ENCODE results near the gene SSR1.
"Not testable (repeated sequence)": the region's sequence is repeated elsewhere in the genome, so short reads cannot be mapped to it uniquely, and the experiment has no call there.

SSR1 gene

GRCh38 chr6:7315948-7316365 lies 3.0 kb upstream of the SSR1 start:
- no peak overlapping the region for H3K9ac ChIP-seq
- H3K79me2 ChIP-seq, result no peaks in the 10 kb centered on the region
- no peak overlapping the region for H3K27ac ChIP-seq
- H2AFZ ChIP-seq, result no peak overlapping the region
- no peaks in the 10 kb centered on the region for H3K4me1 ChIP-seq
- no peaks in the 10 kb centered on the region for H3K27me3 ChIP-seq (ENCODE audit: control insufficient read depth, insufficient read depth, low read length)
- H3K4me3 ChIP-seq (ENCODE audit: low read depth, low read length), result no peak overlapping the region
- H3K9me3 ChIP-seq (ENCODE audit: control insufficient read depth, low read length), result no peaks in the 10 kb centered on the region
- TF ChIP-seq CTCF (IDR thresholded peaks at IDR 0.05), result no peak
- no peaks in the 10 kb centered on the region for H3K36me3 ChIP-seq (ENCODE audit: control insufficient read depth, insufficient read depth, low read length)
- no peak overlapping the region for H3K4me2 ChIP-seq (ENCODE audit: low read length)

DNA sequence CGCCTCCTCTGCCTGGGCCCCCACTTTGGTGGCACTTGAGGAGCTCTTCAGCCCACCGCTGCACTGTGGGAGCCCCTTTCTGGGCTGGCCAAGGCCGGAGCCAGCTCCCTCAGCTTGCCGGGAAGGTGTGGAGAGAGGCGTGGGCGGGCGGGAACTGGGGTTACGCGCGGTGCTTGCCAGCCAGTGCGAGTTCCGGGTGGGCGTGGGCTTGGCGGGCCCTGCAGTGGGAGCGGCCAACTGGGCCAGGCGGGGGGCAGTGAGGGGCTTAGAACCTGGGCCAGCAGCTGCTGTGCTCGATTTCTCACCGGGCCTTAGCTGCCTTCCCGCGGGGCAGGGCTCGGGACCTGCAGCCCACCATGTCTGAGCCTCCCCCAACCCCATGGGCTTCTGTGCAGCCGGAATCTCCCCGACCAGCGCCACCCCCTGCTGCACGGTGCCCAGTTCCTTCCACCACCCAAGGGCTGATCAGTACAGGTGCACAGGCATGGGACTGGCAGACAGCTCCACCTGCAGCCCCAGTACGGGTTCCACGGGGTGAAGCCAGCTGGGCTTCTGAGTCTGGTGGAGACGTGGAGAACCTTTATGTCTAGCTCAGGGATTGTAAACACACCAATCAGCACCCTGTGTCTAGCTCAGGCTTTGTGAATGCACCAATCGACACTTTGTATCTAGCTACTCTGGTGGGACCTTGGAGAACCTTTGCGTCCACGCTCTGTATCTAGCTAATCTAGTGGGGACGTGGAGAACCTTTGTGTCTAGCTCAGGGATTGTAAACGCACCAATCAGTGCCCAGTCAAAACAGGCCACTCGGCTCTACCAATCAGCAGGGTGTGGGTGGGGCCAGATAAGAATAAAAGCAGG lies 2.3 kb upstream of the SSR1 start:
- not testable (repeated sequence) for H3K9me3 ChIP-seq (ENCODE audit: control insufficient read depth, low read length); H2AFZ ChIP-seq; H3K4me3 ChIP-seq (ENCODE audit: low read depth, low read length); H3K27me3 ChIP-seq (ENCODE audit: control insufficient read depth, insufficient read depth, low read length); H3K4me2 ChIP-seq (ENCODE audit: low read length); H3K9ac ChIP-seq; H3K79me2 ChIP-seq; H3K27ac ChIP-seq; H3K36me3 ChIP-seq (ENCODE audit: control insufficient read depth, insufficient read depth, low read length); H3K4me1 ChIP-seq

- H3K4me3 ChIP-seq (ENCODE audit: low read depth, low read length), result no peak overlapping the region
- no peaks in the 10 kb centered on the region for H3K9me3 ChIP-seq (ENCODE audit: control insufficient read depth, low read length)
- H3K79me2 ChIP-seq, result peaks cover under 1% of the 10 kb centered on the region
- H3K4me2 ChIP-seq (ENCODE audit: low read length), result no peak overlapping the region
- TF ChIP-seq CTCF (IDR thresholded peaks at IDR 0.05), result no peak
- no peaks in the 10 kb centered on the region for H3K4me1 ChIP-seq
- no peak overlapping the region for H3K27ac ChIP-seq
- no peaks in the 10 kb centered on the region for H3K36me3 ChIP-seq (ENCODE audit: control insufficient read depth, insufficient read depth, low read length)
- H3K27me3 ChIP-seq (ENCODE audit: control insufficient read depth, insufficient read depth, low read length), result no peaks in the 10 kb centered on the region
- no peak overlapping the region for H2AFZ ChIP-seq
- no peak overlapping the region for H3K9ac ChIP-seq
Observed at GRCh38 chr6:7314414-7314813, 1.4 kb upstream of the SSR1 start.

DNA sequence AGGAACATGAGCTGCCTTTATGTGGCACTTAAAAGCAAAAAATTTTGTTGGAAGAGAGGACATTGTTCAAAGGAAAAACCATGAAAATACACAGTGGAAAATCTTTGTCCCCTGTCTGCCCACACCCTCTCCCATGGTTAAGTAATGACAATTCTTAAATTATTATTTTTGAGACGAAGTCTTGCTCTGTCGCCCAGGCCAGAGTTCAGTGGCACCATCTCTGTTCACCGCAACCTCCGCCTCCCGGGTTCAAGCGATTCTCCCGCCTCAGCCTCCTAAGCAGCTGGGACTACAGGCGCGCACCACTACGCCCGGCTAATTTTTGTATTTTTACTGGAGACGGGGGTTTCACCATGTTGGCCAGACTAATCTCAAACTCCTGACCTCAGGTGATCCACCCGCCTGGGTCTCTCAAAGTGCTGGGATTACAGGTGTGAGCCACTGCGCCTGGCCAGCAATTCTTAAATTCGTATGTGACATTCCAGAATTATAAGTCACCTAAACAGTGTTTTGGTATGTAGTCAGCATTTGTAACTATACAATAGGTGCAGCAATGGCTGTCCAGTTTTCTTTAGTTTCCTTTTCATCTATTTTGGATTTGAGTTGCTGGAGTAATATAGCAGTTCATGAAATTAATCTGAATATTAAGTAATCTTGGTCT lies 636 bp upstream of the SSR1 start:
- Histone ChIP-seq H3K4me3 (ENCODE audit: low read depth, low read length) (peak overlapping the region; percentile 88), H3K79me2 (peaks cover 6% of the 10 kb centered on the region), H3K27me3 (ENCODE audit: control insufficient read depth, insufficient read depth, low read length) (no peaks in the 10 kb centered on the region), H3K9me3 (ENCODE audit: control insufficient read depth, low read length) (no peaks in the 10 kb centered on the region), H3K4me2 (ENCODE audit: low read length) (peak overlapping the region; percentile 60), H3K36me3 (ENCODE audit: control insufficient read depth, insufficient read depth, low read length) (no peaks in the 10 kb centered on the region), H3K9ac (no peak overlapping the region), H3K27ac (peak overlapping the region; percentile 85), H2AFZ (peak overlapping the region; percentile 84), H3K4me1 (no peaks in the 10 kb centered on the region)
- TF ChIP-seq CTCF (IDR thresholded peaks at IDR 0.05), result no peak

DNA sequence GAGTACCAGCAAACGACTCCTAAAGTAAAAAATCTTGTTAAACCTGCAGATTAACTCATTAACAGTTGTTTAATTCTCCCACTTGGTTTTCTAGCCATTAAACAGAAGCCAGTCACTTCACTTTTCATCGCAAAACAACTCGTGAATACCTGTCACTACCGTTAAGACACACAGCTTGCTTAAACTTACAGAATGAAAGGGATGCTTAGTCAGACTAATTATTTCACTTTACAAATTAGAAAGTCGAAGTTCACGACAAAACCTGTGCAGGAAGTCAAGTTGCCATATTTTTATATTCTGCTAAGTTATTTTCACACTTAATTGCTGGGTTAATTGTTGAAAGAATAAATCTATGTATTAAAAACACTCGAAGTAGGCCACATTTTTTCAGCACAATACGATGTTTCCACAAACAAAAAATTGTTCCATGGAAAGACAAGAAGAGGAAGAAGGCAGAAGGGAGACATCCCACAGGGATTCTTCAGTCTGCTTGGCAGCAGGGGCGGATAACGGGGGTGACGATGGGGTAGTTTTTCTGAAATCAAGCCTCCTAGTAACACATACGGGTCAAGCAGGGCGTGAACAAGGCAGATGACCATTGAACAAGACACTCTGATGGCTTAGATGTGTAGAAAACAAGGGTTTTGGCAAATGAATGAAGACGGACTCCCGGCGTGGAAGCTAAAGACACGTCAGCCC lies 933 bp downstream of the SSR1 start:
- H3K36me3 ChIP-seq (ENCODE audit: control insufficient read depth, insufficient read depth, low read length), result no peaks in the 10 kb centered on the region
- no peak for TF ChIP-seq CTCF (IDR thresholded peaks at IDR 0.05)
- peak overlapping the region; percentile 84 for H2AFZ ChIP-seq
- H3K4me3 ChIP-seq (ENCODE audit: low read depth, low read length), result peak overlapping the region; percentile 88
- H3K27ac ChIP-seq, result peak overlapping the region; percentile 85
- H3K9me3 ChIP-seq (ENCODE audit: control insufficient read depth, low read length), result no peaks in the 10 kb centered on the region
- H3K4me2 ChIP-seq (ENCODE audit: low read length), result peak overlapping the region; percentile 71
- no peaks in the 10 kb centered on the region for H3K4me1 ChIP-seq
- peaks cover 12% of the 10 kb centered on the region for H3K79me2 ChIP-seq
- no peaks in the 10 kb centered on the region for H3K27me3 ChIP-seq (ENCODE audit: control insufficient read depth, insufficient read depth, low read length)
- peak overlapping the region; percentile 71 for H3K9ac ChIP-seq

All from parathyroid adenoma (tissue), 2 donors.